Activated T-cell treated with anti-CD3 and anti-CD28 coated beads, Interleukin-2, amount 50 U/mL, for 72 hours (primary cell): Measurements from ENCODE around the gene PKDREJ. TPM values are rescaled to one million over a fixed set of nuclear protein-coding genes. Genes with fewer than 3 reads are reported as not detected.
"Not testable (repeated sequence)": the region's sequence is repeated elsewhere in the genome, so short reads cannot be mapped to it uniquely, and the experiment has no call there.

Experiments used
- ATAC-seq, 2 donors: fragments of 150-1000 bp; cut with Tn5 transposase; replicated peaks in 1 of 2; 2 replicates each; pipeline ENCODE4 v1.10.0; 2021; ENCODE audit warnings: moderate library complexity in 2 of 2, mild to moderate bottlenecking in 1 of 2
- DNase-seq, 2 donors: peaks; one replicate each; pipeline ENCODE4 v3.0.0; 2021 to 2022; ENCODE audit warnings: mixed read lengths in 1 of 2
- H3K27ac Mint-ChIP-seq: one replicate; pipeline ENCODE4 v1.8.0; 2022; ENCODE audit warnings: mild to moderate bottlenecking, moderate library complexity, mixed read lengths
- H3K27me3 Mint-ChIP-seq: one replicate; pipeline ENCODE4 v1.8.0; 2022; ENCODE audit warnings: low read depth, mixed read lengths
- H3K36me3 Mint-ChIP-seq, 2 donors: one replicate each; pipeline ENCODE4 v1.8.0; 2022; ENCODE audit warnings: mixed read lengths in 2 of 2, mild to moderate bottlenecking in 1 of 2; ENCODE audit not compliant: insufficient read depth in 2 of 2
- H3K4me1 Mint-ChIP-seq: one replicate; pipeline ENCODE4 v1.8.0; 2022; ENCODE audit warnings: low read depth, mixed read lengths
- H3K4me3 Mint-ChIP-seq, 2 donors: one replicate each; pipeline ENCODE4 v1.8.0; 2022; ENCODE audit warnings: mild to moderate bottlenecking in 2 of 2, mixed read lengths in 2 of 2, moderate library complexity in 2 of 2
- H3K9me3 Mint-ChIP-seq, 2 donors: one replicate each; pipeline ENCODE4 v1.8.0; 2022; ENCODE audit warnings: mixed read lengths in 2 of 2
- total RNA-seq, 2 donors: library from RNA; stranded (reverse); gene quantifications; one replicate each; pipeline ENCODE4 v1.2.3, GENCODE V29; 2022

Gene PKDREJ
- total RNA-seq, 2 donors from 2014 or later = not detected

- Mint-ChIP-seq H3K27me3 (peaks cover 41% of the 10 kb centered on the region), H3K4me3 (peak within 1 kb of the TSS; percentile 91 to 96), H3K9me3 (peaks cover 1 to 3% of the 10 kb centered on the region in 2 donors), H3K36me3 (peaks cover 12 to 16% of the 10 kb centered on the region in 2 donors), H3K27ac (peak within 1 kb of the TSS; percentile 85), H3K4me1 (peaks cover 11% of the 10 kb centered on the region)
- DNase-seq = peak; percentile 56 to 68
- ATAC-seq = peak; percentile 89 to 94
Observed at GRCh38 chr22:46267431-46268279, 4.5 kb upstream of the PKDREJ start, which contains the start of gene TTC38. TSS of gene TTC38 (plus strand) at chr22:46268008. CDS start at chr22:46268040, 32 bp downstream.

- ATAC-seq, H3K9me3 Mint-ChIP-seq, H3K4me3 Mint-ChIP-seq, DNase-seq, H3K27ac Mint-ChIP-seq: not testable (repeated sequence)
- H3K36me3 Mint-ChIP-seq = peaks cover 12 to 19% of the 10 kb centered on the region in 2 donors
- H3K4me1 Mint-ChIP-seq = peaks cover 11% of the 10 kb centered on the region
- peaks cover 58% of the 10 kb centered on the region for H3K27me3 Mint-ChIP-seq
Observed at GRCh38 chr22:46265627-46266026, 2.5 kb upstream of the PKDREJ start.

DNA sequence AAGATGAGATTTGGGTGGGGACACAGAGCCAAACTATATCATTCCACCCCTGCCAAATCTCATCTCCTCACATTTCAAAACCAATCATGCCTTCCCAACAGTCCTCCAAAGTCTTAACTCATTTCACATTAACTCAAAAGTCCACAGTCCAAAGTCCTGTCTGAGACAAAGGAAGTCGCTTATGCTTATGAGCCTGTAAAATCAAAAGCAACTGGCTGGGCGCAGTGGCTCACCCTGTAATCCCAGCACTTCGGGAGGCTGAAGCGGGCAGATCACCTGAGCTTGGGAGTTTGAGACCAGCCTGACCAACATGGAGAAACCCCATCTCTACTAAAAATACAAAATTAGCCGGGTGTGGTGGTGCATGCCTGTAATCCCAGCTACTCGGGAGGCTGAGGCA is 1.4 kb upstream of the PKDREJ start:
- H3K27me3 Mint-ChIP-seq = peaks cover 67% of the 10 kb centered on the region
- not testable (repeated sequence) for ATAC-seq, H3K9me3 Mint-ChIP-seq

GRCh38 chr22:46262449-46263215 is 511 bp downstream of the PKDREJ start:
- H3K4me3 Mint-ChIP-seq = peak overlapping the region in 1 of 2 donors; percentile 69

More for the DNA sequence above, 1.4 kb upstream of the PKDREJ start:
- H3K36me3 Mint-ChIP-seq = peaks cover 12 to 19% of the 10 kb centered on the region in 2 donors
- not testable (repeated sequence) for DNase-seq, H3K4me3 Mint-ChIP-seq, H3K27ac Mint-ChIP-seq
- H3K4me1 Mint-ChIP-seq = peaks cover 11% of the 10 kb centered on the region

DNA sequence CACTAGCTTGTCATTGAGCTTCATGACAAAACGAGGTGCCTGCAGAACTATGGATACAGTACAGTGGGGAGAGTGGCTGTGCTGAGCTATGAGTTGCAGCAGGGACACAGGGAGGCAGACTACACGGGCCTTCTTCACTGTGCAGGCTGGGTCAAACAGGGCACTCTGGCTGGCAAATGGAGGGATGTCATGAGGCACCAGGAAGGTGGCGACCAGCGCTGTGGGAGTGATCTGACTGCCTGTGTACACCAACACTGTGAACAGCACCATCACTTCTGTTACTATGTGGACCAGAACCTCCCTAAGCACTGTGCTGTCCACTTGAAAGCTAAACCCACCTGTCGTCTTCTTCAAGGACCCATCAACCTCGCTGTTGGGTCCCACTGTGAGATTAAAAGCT is 3.1 kb downstream of the PKDREJ start:
- Mint-ChIP-seq H3K36me3 (peaks cover 1 to 8% of the 10 kb centered on the region in 2 donors), H3K27me3 (peaks cover 66% of the 10 kb centered on the region), H3K4me3 (no peak overlapping the region), H3K27ac (no peak overlapping the region), H3K4me1 (peaks cover 2% of the 10 kb centered on the region), H3K9me3 (peaks cover 0 to 3% of the 10 kb centered on the region in 2 donors)
- ATAC-seq = no peak
- no peak for DNase-seq

More at GRCh38 chr22:46262449-46263215, 511 bp downstream of the PKDREJ start:
- peaks cover 77% of the 10 kb centered on the region for H3K27me3 Mint-ChIP-seq
- peak; percentile 83 to 84 for ATAC-seq
- peak; percentile 64 to 66 for DNase-seq
- peaks cover 6% of the 10 kb centered on the region for H3K4me1 Mint-ChIP-seq
- H3K9me3 Mint-ChIP-seq = peaks cover 1 to 3% of the 10 kb centered on the region in 2 donors
- H3K27ac Mint-ChIP-seq = no peak overlapping the region
- peaks cover 12 to 19% of the 10 kb centered on the region in 2 donors for H3K36me3 Mint-ChIP-seq

DNA sequence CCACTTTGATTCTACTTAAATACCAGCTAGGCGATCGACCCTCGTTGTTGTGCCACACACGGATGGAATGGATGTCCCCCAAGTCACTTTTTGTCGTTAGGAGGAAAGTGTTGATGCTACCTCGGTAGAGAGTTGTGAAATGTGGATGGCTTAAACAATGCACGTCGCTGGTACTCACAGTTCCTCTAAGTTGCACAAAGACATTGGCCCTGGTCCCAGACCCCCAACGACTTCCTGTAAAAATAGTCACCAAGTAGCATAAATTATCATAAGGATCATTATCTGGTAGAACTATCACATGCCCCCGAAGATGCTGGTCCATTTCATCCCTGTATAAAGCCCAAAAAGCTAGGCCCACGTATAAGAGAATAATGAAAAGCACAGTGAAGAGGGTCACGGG is 3.8 kb downstream of the PKDREJ start:
- no peak overlapping the region for H3K27ac Mint-ChIP-seq
- H3K27me3 Mint-ChIP-seq = peaks cover 61% of the 10 kb centered on the region
- H3K36me3 Mint-ChIP-seq = peaks cover 1 to 6% of the 10 kb centered on the region in 2 donors
- no peak overlapping the region for H3K4me3 Mint-ChIP-seq
- peaks cover 9% of the 10 kb centered on the region for H3K4me1 Mint-ChIP-seq
- ATAC-seq = no peak
- DNase-seq = no peak
- H3K9me3 Mint-ChIP-seq = peaks cover 0 to 1% of the 10 kb centered on the region in 2 donors

DNA sequence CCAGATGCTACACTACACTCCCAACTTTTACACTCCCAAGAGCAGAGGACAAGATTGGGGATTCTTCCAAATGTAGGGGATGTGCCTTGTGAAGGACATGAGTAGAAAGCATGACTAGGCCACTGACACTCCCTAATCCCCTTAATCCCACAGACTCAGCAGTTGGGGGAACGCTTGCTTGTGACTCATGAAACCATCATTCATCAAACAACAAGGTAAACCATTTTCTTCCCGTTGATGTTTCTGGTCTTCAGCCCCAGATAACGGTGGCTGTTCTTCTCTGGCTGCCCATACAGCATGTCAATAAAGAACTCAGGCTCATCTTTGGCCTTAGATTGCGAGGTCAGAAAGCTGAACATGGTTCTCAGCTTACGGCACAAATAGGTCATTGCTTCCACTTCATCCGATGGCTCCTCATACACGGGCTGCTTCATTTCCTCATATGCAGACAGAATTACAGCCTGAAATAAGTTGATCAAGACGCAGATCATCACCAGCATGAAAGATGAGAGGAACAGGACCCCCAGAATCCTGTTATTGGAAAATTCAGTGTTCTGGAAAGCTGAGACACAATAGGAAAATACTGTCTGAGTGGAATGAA is 6.7 kb downstream of the PKDREJ start:
- Mint-ChIP-seq H3K4me3 (no peak overlapping the region), H3K36me3 (peaks cover 2 to 3% of the 10 kb centered on the region in 2 donors), H3K9me3 (peaks cover 2 to 4% of the 10 kb centered on the region in 2 donors), H3K4me1 (peaks cover 23% of the 10 kb centered on the region), H3K27me3 (peaks cover 42% of the 10 kb centered on the region), H3K27ac (no peak overlapping the region)
- no peak for DNase-seq
- no peak for ATAC-seq

GRCh38 chr22:46251816-46252380 is 11.2 kb downstream of the PKDREJ start:
- ATAC-seq (peak in 1 of 2 donors; percentile 20), DNase-seq (peak in 1 of 2 donors; percentile 15)
- Mint-ChIP-seq H3K36me3 (peaks cover 1 to 3% of the 10 kb centered on the region in 2 donors), H3K27me3 (peaks cover 8% of the 10 kb centered on the region), H3K9me3 (peaks cover 1 to 4% of the 10 kb centered on the region in 2 donors), H3K4me1 (peaks cover 34% of the 10 kb centered on the region), H3K4me3 (peak overlapping the region; percentile 86 to 89), H3K27ac (peak overlapping the region; percentile 85)

DNA sequence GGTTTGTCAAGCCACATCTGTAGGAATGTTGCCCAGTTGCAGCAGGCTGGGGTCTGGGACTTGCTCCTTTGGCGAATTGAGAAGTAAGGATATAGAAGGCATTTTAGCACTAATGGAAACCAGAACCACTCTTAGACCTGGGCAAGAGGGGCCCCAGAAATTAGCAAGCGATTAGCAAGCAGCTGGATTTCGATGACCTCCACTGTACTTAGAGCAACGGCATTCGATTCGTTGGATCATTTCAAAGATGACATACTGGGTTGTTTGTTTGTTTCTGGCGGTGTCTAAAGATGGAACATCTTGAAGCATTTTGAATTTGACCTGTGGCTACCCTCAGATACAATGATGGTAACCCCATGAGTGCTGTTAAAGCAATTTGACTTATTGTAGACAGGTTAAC is 11.9 kb downstream of the PKDREJ start:
- no peak for DNase-seq
- H3K36me3 Mint-ChIP-seq = peaks cover 1 to 3% of the 10 kb centered on the region in 2 donors
- H3K27ac Mint-ChIP-seq = peak overlapping the region; percentile 85
- peaks cover 34% of the 10 kb centered on the region for H3K4me1 Mint-ChIP-seq
- H3K4me3 Mint-ChIP-seq = peak overlapping the region; percentile 86 to 89
- peaks cover 1 to 4% of the 10 kb centered on the region in 2 donors for H3K9me3 Mint-ChIP-seq
- ATAC-seq = no peak
- H3K27me3 Mint-ChIP-seq = peaks cover 2% of the 10 kb centered on the region

GRCh38 chr22:46250783-46251125 is 12.4 kb downstream of the PKDREJ start:
- peaks cover 34% of the 10 kb centered on the region for H3K4me1 Mint-ChIP-seq
- H3K9me3 Mint-ChIP-seq = peaks cover 1 to 4% of the 10 kb centered on the region in 2 donors
- ATAC-seq (peak in 1 of 2 donors; percentile 4), DNase-seq (peak in 1 of 2 donors; percentile 29)
- H3K36me3 Mint-ChIP-seq = peaks cover 1 to 3% of the 10 kb centered on the region in 2 donors
- peak overlapping the region; percentile 86 to 89 for H3K4me3 Mint-ChIP-seq
- H3K27me3 Mint-ChIP-seq = no peaks in the 10 kb centered on the region
- H3K27ac Mint-ChIP-seq = peak overlapping the region; percentile 74

GRCh38 chr22:46250035-46250782 is 12.9 kb downstream of the PKDREJ start, which contains the start of gene CDPF1:
TSS of gene CDPF1 (minus strand) at chr22:46250293. CDS start at chr22:46248284, 2,009 bp downstream.
- H3K27ac Mint-ChIP-seq = peak within 1 kb of the TSS; percentile 74
- peak within 1 kb of the TSS; percentile 86 to 89 for H3K4me3 Mint-ChIP-seq
- H3K27me3 Mint-ChIP-seq = no peaks in the 10 kb centered on the region
- peaks cover 1 to 4% of the 10 kb centered on the region in 2 donors for H3K9me3 Mint-ChIP-seq
- ATAC-seq = peak; percentile 90 to 95
- peaks cover 1 to 3% of the 10 kb centered on the region in 2 donors for H3K36me3 Mint-ChIP-seq
- peak; percentile 94 to 95 for DNase-seq
- H3K4me1 Mint-ChIP-seq = peaks cover 34% of the 10 kb centered on the region
